Bronchial epithelial cell (primary cell): ENCODE data around the gene PDLIM7. TPM values are rescaled to one million over a fixed set of nuclear protein-coding genes. Genes with fewer than 3 reads are reported as not detected.

Source experiments
- DNase-seq: peaks from one replicate; pipeline ENCODE4 v3.0.0-alpha.2; 2010; ENCODE audit warnings: low read depth
- FAIRE-seq: peaks from 2 replicates; lab custom pipeline; 2011; peaks lifted over from hg19 to GRCh38; lab: Jason Lieb, UNC
- H3K27me3 ChIP-seq: 2 replicates; pipeline ENCODE4 v1.5.1; 2011; ENCODE audit warnings: low read length; ENCODE audit not compliant: control insufficient read depth, insufficient read depth
- H3K36me3 ChIP-seq: 2 replicates; pipeline ENCODE4 v1.5.1; 2011; ENCODE audit warnings: low read length; ENCODE audit not compliant: control insufficient read depth, insufficient read depth
- H3K4me3 ChIP-seq: 2 replicates; pipeline ENCODE4 v1.5.1; 2011; ENCODE audit warnings: mild to moderate bottlenecking, low read depth, low read length, control low read depth
- CTCF ChIP-seq: IDR thresholded peaks from 2 replicates; pipeline ENCODE4 v1.5.1; 2011; ENCODE audit warnings: mild to moderate bottlenecking, moderate library complexity, low read length, control low read depth, inconsistent platforms; ENCODE audit not compliant: insufficient read depth, severe bottlenecking
- total RNA-seq: library from RNA; depleted of rRNA; stranded (reverse); fragments of >200 nt; gene quantifications from 2 replicates; pipeline ENCODE4 v1.2.1, GENCODE V29; 2014

Gene PDLIM7
- total RNA-seq = 19.5 and 26.2 TPM in 2 replicates

- peak; percentile 1 for TF ChIP-seq CTCF
- Histone ChIP-seq H3K4me3 (peak within 1 kb of the TSS; percentile 79), H3K27me3 (no peaks in the 10 kb centered on the region), H3K36me3 (peaks cover 16% of the 10 kb centered on the region)
- FAIRE-seq (no peak), DNase-seq (peak; percentile 91)
These were observed at the start of gene PDLIM7 for GRCh38 chr5:177497292-177498012. TSS of gene PDLIM7 (minus strand) at chr5:177497604. CDS start at chr5:177496512, 1,092 bp downstream.

- Histone ChIP-seq H3K4me3 (no peak overlapping the region), H3K27me3 (no peaks in the 10 kb centered on the region), H3K36me3 (peaks cover 5% of the 10 kb centered on the region)
- peak; percentile 80 for FAIRE-seq
- TF ChIP-seq CTCF = no peak
- DNase-seq = peak; percentile 100
These were observed 48.9 kb upstream of the PDLIM7 start for GRCh38 chr5:177546258-177546741.

GRCh38 chr5:177545487-177546257 is 48.3 kb upstream of the PDLIM7 start:
- peak; percentile 90 for DNase-seq
- no peak for FAIRE-seq
- H3K36me3 ChIP-seq = peaks cover 3% of the 10 kb centered on the region
- TF ChIP-seq CTCF = no peak
- no peak overlapping the region for H3K4me3 ChIP-seq
- no peaks in the 10 kb centered on the region for H3K27me3 ChIP-seq

GRCh38 chr5:177542816-177543465 is 45.5 kb upstream of the PDLIM7 start:
- FAIRE-seq = no peak

GRCh38 chr5:177540438-177540837 is 43.0 kb upstream of the PDLIM7 start:
- FAIRE-seq (no peak), DNase-seq (peak; percentile 91)
- no peak overlapping the region for H3K4me3 ChIP-seq
- TF ChIP-seq CTCF = no peak
- H3K36me3 ChIP-seq = peaks cover 15% of the 10 kb centered on the region
- no peaks in the 10 kb centered on the region for H3K27me3 ChIP-seq

More at GRCh38 chr5:177542816-177543465, 45.5 kb upstream of the PDLIM7 start:
- no peak for DNase-seq
- TF ChIP-seq CTCF = no peak
- peaks cover 7% of the 10 kb centered on the region for H3K36me3 ChIP-seq
- H3K27me3 ChIP-seq = no peaks in the 10 kb centered on the region
- no peak overlapping the region for H3K4me3 ChIP-seq
